BLaER1 (cell line): ENCODE data around the gene ZNF536.
"Not testable (repeated sequence)": the region's sequence is repeated elsewhere in the genome, so short reads cannot be mapped to it uniquely, and the experiment has no call there.

Experiments
- H3K27ac ChIP-seq: shearing (Covaris generic); formaldehyde crosslinking; 2 replicates; pipeline ENCODE4 v1.8.1; 2022
- H3K27me3 ChIP-seq: shearing (Covaris generic); formaldehyde crosslinking; 2 replicates; pipeline ENCODE4 v1.8.1; 2022
- H3K36me3 ChIP-seq: shearing (Covaris generic); formaldehyde crosslinking; 2 replicates; pipeline ENCODE4 v1.8.1; 2022
- H3K4me1 ChIP-seq: shearing (Covaris generic); formaldehyde crosslinking; 2 replicates; pipeline ENCODE4 v1.8.1; 2022
- H3K4me2 ChIP-seq: shearing (Covaris generic); formaldehyde crosslinking; 2 replicates; pipeline ENCODE4 v1.8.1; 2022
- H3K4me3 ChIP-seq: shearing (Covaris generic); formaldehyde crosslinking; 2 replicates; pipeline ENCODE4 v1.8.1; 2022
- H3K9ac ChIP-seq: shearing (Covaris generic); formaldehyde crosslinking; 2 replicates; pipeline ENCODE4 v1.8.1; 2022
- H3K9me3 ChIP-seq: shearing (Covaris generic); formaldehyde crosslinking; 2 replicates; pipeline ENCODE4 v1.8.1; 2022
- H4K20me1 ChIP-seq: shearing (Covaris generic); formaldehyde crosslinking; 2 replicates; pipeline ENCODE4 v1.8.1; 2022
- Cebpa-rat ChIP-seq: shearing (Covaris generic); IDR thresholded peaks from 2 replicates; pipeline ENCODE4 v1.8.1; 2022

The ZNF536 gene

DNA sequence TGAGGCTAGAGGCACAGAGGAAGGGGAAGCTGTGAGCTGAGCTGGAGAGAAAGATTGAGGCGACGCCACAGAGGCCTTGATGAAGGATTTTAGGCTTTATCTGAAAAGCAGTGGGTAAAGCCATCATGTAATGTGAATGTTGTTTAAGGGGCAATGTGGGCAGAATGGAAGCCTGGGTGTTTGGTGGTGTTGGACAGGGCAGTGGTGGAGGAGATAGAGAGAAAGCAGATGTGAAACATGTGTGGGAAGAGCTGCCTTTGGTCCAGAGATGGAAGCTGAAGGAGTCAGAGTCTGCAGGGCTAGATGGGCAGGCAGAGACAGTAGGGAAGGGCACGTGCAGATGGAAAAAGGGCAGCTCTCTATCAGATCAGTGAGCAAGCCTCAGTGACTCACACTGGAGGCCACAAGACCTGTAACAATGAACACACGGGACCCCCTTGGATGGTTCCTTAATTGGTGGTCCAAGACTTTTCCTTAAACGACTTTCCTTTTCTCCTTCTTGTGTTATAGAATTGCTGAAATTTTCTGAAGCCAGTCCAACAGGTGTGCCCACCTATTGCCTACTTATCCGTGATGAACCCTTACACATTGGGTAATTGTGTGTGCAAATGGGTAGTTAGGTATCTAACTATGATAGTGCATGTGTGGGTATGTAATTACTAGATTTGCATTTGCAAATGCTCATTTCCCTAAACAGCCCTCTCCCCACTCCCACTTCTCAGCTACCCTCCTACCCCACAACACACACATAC lies 21.7 kb downstream of the ZNF536 start:
- no peak overlapping the region for H3K9ac ChIP-seq
- TF ChIP-seq Cebpa-rat, result no peak
- no peaks in the 10 kb centered on the region for H3K36me3 ChIP-seq

DNA sequence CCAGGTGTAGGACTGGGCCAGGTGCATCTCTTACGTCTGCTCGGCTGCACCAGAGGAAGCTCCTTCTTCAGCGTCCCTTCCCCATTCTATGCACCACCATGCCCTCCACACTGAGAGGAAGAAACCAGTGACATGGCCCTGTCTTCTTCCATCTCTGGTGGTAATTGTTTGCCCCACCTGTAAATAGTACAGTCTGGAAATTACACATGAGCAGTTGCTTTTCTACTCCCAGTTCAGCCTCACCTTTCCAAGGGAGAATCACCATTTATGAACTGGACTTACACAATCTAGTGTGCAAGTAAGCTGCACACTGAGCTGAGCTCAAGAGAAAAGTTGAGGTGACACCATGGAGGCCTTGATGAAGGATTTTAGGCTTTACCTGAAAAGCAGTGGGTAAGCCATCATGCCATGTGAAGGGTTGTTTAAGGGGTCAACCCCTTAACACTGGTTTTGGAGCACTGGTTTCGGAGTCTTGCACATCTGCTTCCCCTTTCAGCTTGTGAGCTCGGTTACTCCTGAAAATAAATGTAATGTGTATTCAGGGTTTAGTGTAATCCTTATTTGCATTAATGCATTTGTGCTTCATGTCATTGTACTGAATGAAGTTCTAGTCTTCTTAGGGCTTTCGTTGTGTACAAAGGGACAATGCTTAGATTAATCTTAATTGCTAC lies 22.4 kb downstream of the ZNF536 start:
- no peak for TF ChIP-seq Cebpa-rat
- Histone ChIP-seq H3K4me1 (peaks cover 31% of the 10 kb centered on the region), H4K20me1 (0 out of 2 replicates have a peak, but pooled peaks cover 8% of the 10 kb centered on the region), H3K4me2 (no peak overlapping the region), H3K4me3 (no peak overlapping the region), H3K36me3 (no peaks in the 10 kb centered on the region), H3K27ac (no peak overlapping the region), H3K9me3 (no peaks in the 10 kb centered on the region), H3K9ac (no peak overlapping the region), H3K27me3 (peaks cover 4% of the 10 kb centered on the region; the same call in 1 of the 2 replicates)

More for the DNA sequence above, 21.7 kb downstream of the ZNF536 start:
- Histone ChIP-seq H3K27ac (no peak overlapping the region), H3K4me1 (peaks cover 31% of the 10 kb centered on the region), H4K20me1 (0 out of 2 replicates have a peak, but pooled peaks cover 8% of the 10 kb centered on the region), H3K4me2 (peak overlapping the region; percentile 92), H3K4me3 (no peak overlapping the region), H3K9me3 (no peaks in the 10 kb centered on the region), H3K27me3 (peaks cover 4% of the 10 kb centered on the region; the same call in 1 of the 2 replicates)

DNA sequence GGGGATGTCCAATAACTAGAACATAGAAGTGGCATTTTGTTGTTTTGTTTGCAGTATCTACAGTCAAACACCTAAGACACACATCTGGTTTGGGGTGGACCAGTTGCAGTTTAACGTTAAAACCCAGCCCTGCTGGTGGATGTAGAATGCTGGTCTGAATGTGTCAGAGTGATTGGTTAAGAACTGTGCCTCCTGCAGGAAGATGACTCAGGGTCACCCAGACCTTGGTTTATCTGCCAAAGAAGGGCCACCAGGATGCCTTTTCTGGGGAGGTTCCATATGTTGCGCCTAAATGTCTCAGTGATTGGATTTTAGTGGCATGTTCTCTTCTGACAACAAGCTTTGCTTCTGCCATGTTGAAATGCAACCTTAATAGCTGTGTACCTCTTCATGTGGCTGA lies 23.1 kb downstream of the ZNF536 start:
- no peak overlapping the region for H3K4me3 ChIP-seq
- H3K36me3 ChIP-seq, result no peaks in the 10 kb centered on the region
- H3K4me2 ChIP-seq, result no peak overlapping the region
- peaks cover 31% of the 10 kb centered on the region for H3K4me1 ChIP-seq
- H3K9ac ChIP-seq, result no peak overlapping the region
- no peaks in the 10 kb centered on the region for H3K9me3 ChIP-seq
- H3K27me3 ChIP-seq, result peaks cover 3% of the 10 kb centered on the region; the same call in 1 of the 2 replicates
- TF ChIP-seq Cebpa-rat, result no peak
- 0 out of 2 replicates have a peak, but pooled peaks cover 8% of the 10 kb centered on the region for H4K20me1 ChIP-seq
- H3K27ac ChIP-seq, result no peak overlapping the region

DNA sequence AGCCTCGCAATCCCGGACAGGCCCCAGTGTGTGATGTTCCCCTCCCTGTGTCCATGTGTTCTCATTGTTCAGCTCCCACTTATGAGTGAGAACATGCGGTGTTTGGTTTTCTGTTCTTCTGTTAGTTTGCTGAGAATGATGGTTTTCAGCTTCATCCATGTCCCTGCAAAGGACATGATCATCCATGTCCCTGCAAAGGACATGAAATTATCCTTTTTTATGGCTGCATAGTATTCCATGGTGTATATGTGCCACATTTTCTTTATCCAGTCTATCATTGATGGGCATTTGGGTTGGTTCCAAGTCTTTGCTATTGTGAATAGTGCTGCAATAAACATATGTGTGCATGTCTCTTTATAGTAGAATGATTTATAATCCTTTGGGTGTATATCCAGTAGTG lies 26.4 kb downstream of the ZNF536 start:
- H3K9ac ChIP-seq, H3K27ac ChIP-seq, H3K36me3 ChIP-seq, H4K20me1 ChIP-seq, H3K9me3 ChIP-seq, H3K4me3 ChIP-seq, H3K4me2 ChIP-seq, H3K27me3 ChIP-seq, H3K4me1 ChIP-seq: not testable (repeated sequence)

DNA sequence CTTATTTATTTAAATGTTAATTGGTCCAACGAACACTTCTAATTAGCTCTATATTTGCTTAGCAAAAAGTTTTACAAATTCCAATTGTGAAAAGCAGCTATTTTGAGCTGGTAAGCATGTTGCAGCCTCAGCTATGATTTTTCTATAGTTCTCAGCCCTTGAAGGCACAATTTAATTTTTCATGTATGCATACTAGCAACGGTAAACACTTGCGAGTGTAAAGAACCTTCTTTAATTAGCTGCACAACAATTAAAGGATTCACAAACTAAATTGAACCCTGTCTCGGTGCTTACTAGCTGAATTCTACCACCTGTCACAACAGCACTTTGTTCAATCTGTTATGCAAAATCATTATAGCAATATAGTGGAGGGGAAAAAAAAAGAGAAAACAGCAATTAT lies 29.8 kb downstream of the ZNF536 start:
- no peak overlapping the region for H3K27ac ChIP-seq
- no peaks in the 10 kb centered on the region for H3K4me1 ChIP-seq
- no peaks in the 10 kb centered on the region for H3K9me3 ChIP-seq
- no peaks in the 10 kb centered on the region for H3K27me3 ChIP-seq
- no peak overlapping the region for H3K4me2 ChIP-seq
- no peak for TF ChIP-seq Cebpa-rat
- no peak overlapping the region for H3K4me3 ChIP-seq
- H4K20me1 ChIP-seq, result no peaks in the 10 kb centered on the region
- no peak overlapping the region for H3K9ac ChIP-seq
- H3K36me3 ChIP-seq, result no peaks in the 10 kb centered on the region

DNA sequence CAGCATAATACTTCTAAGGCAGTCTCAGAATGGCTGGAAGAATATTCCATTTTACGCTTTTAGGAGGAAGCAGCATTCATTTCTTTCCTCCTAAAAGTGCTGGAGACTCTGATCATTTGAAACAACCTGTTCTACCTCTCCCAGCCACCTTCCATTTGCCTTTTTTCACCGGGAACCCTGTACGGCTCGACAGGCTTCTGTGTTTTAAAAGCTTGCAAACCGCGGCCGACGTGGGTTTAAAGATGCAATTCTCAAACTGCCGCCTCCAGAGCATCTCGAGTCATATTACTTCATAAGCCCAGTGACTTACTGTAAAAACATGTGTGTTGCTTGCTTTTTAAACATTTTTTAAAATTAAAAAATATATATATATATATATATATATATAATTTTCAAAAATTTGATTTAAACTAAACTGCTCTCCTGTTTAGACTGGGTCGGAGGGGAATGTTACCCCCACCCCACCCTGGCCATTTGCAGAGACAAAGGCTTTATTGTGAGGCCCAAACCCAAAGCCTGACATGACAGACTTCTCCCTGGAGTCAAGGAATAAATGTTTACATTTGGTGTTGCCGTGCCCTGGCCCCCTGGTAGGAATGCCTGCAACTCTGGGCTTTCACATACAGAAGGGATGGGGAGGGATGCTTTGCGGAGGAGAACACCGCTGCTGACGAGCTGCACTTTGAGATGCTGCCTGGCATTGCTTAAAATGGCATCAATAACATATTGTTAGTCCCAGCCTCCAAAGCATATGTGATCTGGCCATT lies 30.4 kb downstream of the ZNF536 start:
- Histone ChIP-seq H3K4me3 (no peak overlapping the region), H3K36me3 (no peaks in the 10 kb centered on the region), H3K27ac (no peak overlapping the region), H3K9ac (no peak overlapping the region), H3K9me3 (no peaks in the 10 kb centered on the region), H4K20me1 (no peaks in the 10 kb centered on the region), H3K27me3 (no peaks in the 10 kb centered on the region), H3K4me1 (no peaks in the 10 kb centered on the region), H3K4me2 (no peak overlapping the region)
- no peak for TF ChIP-seq Cebpa-rat

DNA sequence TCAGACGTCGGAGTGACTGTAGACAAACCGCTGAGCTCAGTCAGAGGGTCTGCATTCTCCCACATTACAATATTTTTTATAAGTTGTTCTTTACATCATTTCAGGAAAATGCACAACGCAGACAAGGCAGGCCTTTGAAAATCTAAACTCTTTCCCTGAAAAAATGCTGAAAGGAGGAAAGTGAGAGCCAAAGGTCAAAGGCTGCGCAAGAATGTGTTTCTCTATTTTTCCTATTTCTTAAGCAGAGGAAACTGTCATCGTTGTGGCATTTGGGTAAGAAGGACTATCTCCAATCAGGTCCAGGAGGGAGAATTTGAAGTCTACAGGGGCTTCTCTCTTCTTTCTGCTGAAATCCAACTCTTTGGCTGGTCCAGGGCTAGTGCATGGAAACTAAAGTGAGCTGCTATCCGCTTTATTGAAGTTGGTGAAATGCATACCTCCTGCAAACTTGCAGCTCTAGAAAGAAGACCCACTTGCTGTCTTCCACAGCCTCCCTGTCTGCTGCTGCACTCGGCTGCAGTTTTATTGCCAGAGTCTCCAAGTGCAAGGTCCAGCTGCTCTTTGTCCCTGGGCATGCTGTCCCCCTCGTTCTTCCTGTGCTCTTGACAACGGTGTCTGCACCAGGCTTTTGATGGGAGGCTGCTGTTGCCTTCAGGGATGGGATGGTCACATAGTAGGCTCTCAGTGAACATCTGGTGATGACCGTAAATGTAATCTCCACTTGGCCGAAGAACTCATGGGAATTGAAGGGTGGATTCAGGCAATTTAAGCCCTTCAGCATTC lies 31.2 kb downstream of the ZNF536 start:
- TF ChIP-seq Cebpa-rat, result no peak
- H3K36me3 ChIP-seq, result no peaks in the 10 kb centered on the region
- no peak overlapping the region for H3K9ac ChIP-seq
- no peaks in the 10 kb centered on the region for H4K20me1 ChIP-seq
- no peak overlapping the region for H3K4me3 ChIP-seq
- no peak overlapping the region for H3K27ac ChIP-seq
- H3K4me2 ChIP-seq, result no peak overlapping the region
- H3K4me1 ChIP-seq, result no peaks in the 10 kb centered on the region
- H3K27me3 ChIP-seq, result no peaks in the 10 kb centered on the region
- no peaks in the 10 kb centered on the region for H3K9me3 ChIP-seq

DNA sequence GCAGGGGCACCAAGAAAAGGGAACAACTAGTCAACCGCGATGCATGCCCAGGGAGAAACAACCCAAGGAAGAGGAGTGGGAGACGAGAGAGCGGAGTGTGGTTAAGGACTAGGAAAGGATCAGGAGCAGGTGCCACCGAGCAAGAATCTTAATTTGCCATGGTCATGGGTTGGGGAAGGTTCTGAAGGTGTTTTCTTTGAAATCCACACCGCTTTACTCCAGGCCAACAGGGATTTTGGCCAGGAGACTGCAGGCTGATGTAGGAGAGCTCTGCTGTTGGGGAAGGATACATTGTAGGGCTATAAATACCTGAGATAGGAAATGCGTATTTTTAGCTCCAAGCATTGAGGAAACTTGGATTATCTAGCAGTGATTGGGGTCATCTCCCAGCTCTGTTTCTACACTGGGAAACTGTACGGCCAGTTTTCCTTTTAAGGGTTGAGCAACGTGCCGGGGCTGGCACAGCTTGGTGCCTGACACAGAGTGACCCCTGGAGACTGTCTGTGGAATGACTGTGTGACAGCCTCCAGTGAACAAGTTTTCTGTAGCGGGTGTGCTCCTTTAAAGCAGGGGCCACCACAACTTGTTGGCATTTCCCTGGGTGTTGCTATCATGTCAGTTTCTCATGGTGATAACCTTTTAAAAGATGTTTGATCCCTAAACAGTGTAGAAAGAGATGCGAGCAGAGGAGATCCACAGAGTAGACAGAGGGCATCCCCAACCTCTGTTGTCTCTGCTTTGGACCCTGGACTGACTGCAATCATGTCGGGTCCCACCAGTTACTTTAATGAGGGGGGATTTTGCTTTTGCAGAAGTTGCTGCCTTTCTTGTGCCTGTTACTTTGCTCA lies 34.3 kb downstream of the ZNF536 start:
- Histone ChIP-seq H3K27ac (no peak overlapping the region), H4K20me1 (no peaks in the 10 kb centered on the region), H3K9ac (no peak overlapping the region), H3K36me3 (no peaks in the 10 kb centered on the region), H3K4me1 (no peaks in the 10 kb centered on the region), H3K27me3 (no peaks in the 10 kb centered on the region), H3K9me3 (no peaks in the 10 kb centered on the region), H3K4me3 (no peak overlapping the region), H3K4me2 (no peak overlapping the region)
- TF ChIP-seq Cebpa-rat, result no peak
